NCI-H2081 treated with DMSO at 0.1 percent for 48 hours (cell line): Measurements from ENCODE around the gene LAMC1.
"Not testable (repeated sequence)": the region's sequence is repeated elsewhere in the genome, so short reads cannot be mapped to it uniquely, and the experiment has no call there.

Experiments used
- DNase-seq: peaks from one replicate; lab custom pipeline; 2025; lab: John Stamatoyannopoulos, UW

LAMC1 gene

GRCh38 chr1:183043872-183044854, 20.9 kb downstream of the LAMC1 start:
- DNase-seq = no peak

- no peak for DNase-seq
These were observed 21.9 kb downstream of the LAMC1 start for GRCh38 chr1:183044893-183045649.

- DNase-seq = no peak
These were observed 25.2 kb downstream of the LAMC1 start for GRCh38 chr1:183048087-183049085.

- DNase-seq = no peak
These were observed 28.3 kb downstream of the LAMC1 start for GRCh38 chr1:183051546-183051945.

- no peak for DNase-seq
These were observed 29.6 kb downstream of the LAMC1 start for GRCh38 chr1:183052861-183053260.

- DNase-seq = no peak
These were observed 35.8 kb downstream of the LAMC1 start for GRCh38 chr1:183058851-183059502.

GRCh38 chr1:183061194-183061593, 38.0 kb downstream of the LAMC1 start:
- DNase-seq = no peak

GRCh38 chr1:183063349-183063748, 40.1 kb downstream of the LAMC1 start:
- DNase-seq = no peak

- DNase-seq = no peak
These were observed 42.0 kb downstream of the LAMC1 start for GRCh38 chr1:183065168-183065706.

GRCh38 chr1:183066432-183066831, 43.2 kb downstream of the LAMC1 start:
- not testable (repeated sequence) for DNase-seq

GRCh38 chr1:183069562-183070216, 46.5 kb downstream of the LAMC1 start:
- DNase-seq = no peak

GRCh38 chr1:183070234-183070922, 47.2 kb downstream of the LAMC1 start:
- DNase-seq = no peak

- DNase-seq = no peak
These were observed 47.9 kb downstream of the LAMC1 start for GRCh38 chr1:183070923-183071618.

GRCh38 chr1:183072595-183072994, 49.4 kb downstream of the LAMC1 start:
- not testable (repeated sequence) for DNase-seq

- no peak for DNase-seq
These were observed 50.1 kb downstream of the LAMC1 start for GRCh38 chr1:183073320-183073719.

- DNase-seq = no peak
These were observed 51.0 kb downstream of the LAMC1 start for GRCh38 chr1:183074215-183074614.

- no peak for DNase-seq
These were observed 52.6 kb downstream of the LAMC1 start for GRCh38 chr1:183075861-183076260.

GRCh38 chr1:183077097-183077496, 53.9 kb downstream of the LAMC1 start:
- no peak for DNase-seq
